H1 (cell line): ENCODE data around the gene AMER2.

Source experiments
- BACH1 ChIP-seq: IDR thresholded peaks from 2 replicates; pipeline ENCODE4 v1.6.1; 2012; ENCODE audit warnings: low read length, improper control_type of control experiment
- CBX8 ChIP-seq: fragments of 300-800, 300-1000 bp; sonication (generic); IDR thresholded peaks from 2 replicates; pipeline ENCODE4 v1.7.1; 2016; ENCODE audit warnings: low read depth, low read length, borderline replicate concordance
- EZH2 ChIP-seq: fragments of 200-600 bp; sonication (generic); IDR thresholded peaks from 2 replicates; pipeline ENCODE4 v1.7.1; 2012; ENCODE audit warnings: low read depth, mild to moderate bottlenecking, moderate library complexity, low read length, inconsistent platforms; ENCODE audit not compliant: severe bottlenecking
- GABPA ChIP-seq: IDR thresholded peaks from 2 replicates; pipeline ENCODE4 v1.6.1; 2011; ENCODE audit warnings: mild to moderate bottlenecking, low read length, moderate library complexity, borderline replicate concordance; ENCODE audit not compliant: insufficient read depth
- NRF1 ChIP-seq: IDR thresholded peaks from 2 replicates; pipeline ENCODE4 v1.6.1; 2011; ENCODE audit warnings: mild to moderate bottlenecking, low read depth, low read length, improper control_type of control experiment
- POLR2A ChIP-seq, 2 experiments: IDR thresholded peaks; 1 replicate in 1 of 2; 2 replicates in 1 of 2; pipeline ENCODE4 v1.6.1; 2011; ENCODE audit warnings: low read depth in 2 of 2, low read length in 2 of 2, mild to moderate bottlenecking in 2 of 2; ENCODE audit errors: control extremely low read depth in 1 of 2
- POU5F1 ChIP-seq: IDR thresholded peaks from 2 replicates; pipeline ENCODE4 v1.6.1; 2011; ENCODE audit warnings: low read depth, mild to moderate bottlenecking, low read length, moderate library complexity
- RAD21 ChIP-seq, 2 experiments: IDR thresholded peaks in 1 of 2; conservative IDR thresholded peaks in 1 of 2; 2 replicates each; pipeline ENCODE4 v1.6.1; 2011; ENCODE audit warnings: low read depth in 2 of 2, low read length in 2 of 2, improper control_type of control experiment in 1 of 2, inconsistent platforms in 1 of 2, mild to moderate bottlenecking in 1 of 2, moderate library complexity in 1 of 2
- RNF2 ChIP-seq: fragments of 200-900, 300-1000 bp; sonication (generic); IDR thresholded peaks from 2 replicates; pipeline ENCODE4 v1.7.1; 2016; ENCODE audit warnings: borderline replicate concordance, low read depth, mild to moderate bottlenecking, antibody characterized with exemption, low read length; ENCODE audit not compliant: poor library complexity, severe bottlenecking; ENCODE audit errors: missing control alignments
- TF ChIP-seq, protein P1 (sequence below): IDR thresholded peaks from 2 replicates; pipeline ENCODE4 v1.6.1; 2012; ENCODE audit warnings: inconsistent platforms
- TF ChIP-seq, protein P2 (sequence below), 3 experiments: IDR thresholded peaks; 1 replicate in 2 of 3; 2 replicates in 1 of 3; pipeline versions ENCODE4 v1.5.1 to v1.6.1; 2011; ENCODE audit warnings: low read length in 3 of 3, mild to moderate bottlenecking in 3 of 3, inconsistent platforms in 2 of 3, low read depth in 1 of 3, moderate library complexity in 1 of 3; ENCODE audit not compliant: insufficient read depth in 1 of 3; ENCODE audit errors: control extremely low read depth in 1 of 3
- TF ChIP-seq, protein P3 (sequence below): IDR thresholded peaks from 2 replicates; pipeline ENCODE4 v1.6.1; 2011; ENCODE audit warnings: low read length, improper control_type of control experiment

DNA sequence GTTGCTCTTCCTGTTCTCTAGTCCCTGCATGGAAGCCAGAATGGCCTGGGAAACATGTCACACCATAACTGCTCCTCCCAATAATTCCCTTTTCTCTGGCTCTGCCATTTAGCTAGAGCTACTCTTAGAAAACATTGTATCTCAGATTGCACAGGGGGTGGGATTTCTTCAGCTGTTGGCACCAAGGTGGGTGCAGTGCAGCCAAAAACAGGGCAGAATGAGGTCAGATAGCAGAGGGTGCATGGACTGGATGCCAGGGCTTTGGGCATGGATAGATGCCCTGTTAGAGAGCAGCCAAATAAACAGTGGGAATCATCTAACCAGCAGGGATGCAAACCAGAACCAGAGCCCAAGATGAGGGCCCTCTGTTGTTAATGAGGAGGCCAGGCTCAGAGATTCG, 4.9 kb upstream of the AMER2 start:
- TF ChIP-seq, protein P1, sequence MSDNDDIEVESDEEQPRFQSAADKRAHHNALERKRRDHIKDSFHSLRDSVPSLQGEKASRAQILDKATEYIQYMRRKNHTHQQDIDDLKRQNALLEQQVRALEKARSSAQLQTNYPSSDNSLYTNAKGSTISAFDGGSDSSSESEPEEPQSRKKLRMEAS: no peak
- TF ChIP-seq RAD21 (IDR thresholded peaks at IDR 0.05 in 1 of 2, conservative IDR thresholded peaks at IDR 0.05 in 1 of 2; ENCODE audit: low read depth in 2 of 2, low read length in 2 of 2) (no peak), POU5F1 (no peak), EZH2 (no peak), GABPA (no peak), NRF1 (no peak), CBX8 (no peak), POLR2A (IDR thresholded peaks at IDR 0.05; ENCODE audit: control extremely low read depth in 1 of 2, low read depth in 2 of 2, low read length in 2 of 2) (no peak), RNF2 (no peak), BACH1 (no peak)
- TF ChIP-seq, protein P2, sequence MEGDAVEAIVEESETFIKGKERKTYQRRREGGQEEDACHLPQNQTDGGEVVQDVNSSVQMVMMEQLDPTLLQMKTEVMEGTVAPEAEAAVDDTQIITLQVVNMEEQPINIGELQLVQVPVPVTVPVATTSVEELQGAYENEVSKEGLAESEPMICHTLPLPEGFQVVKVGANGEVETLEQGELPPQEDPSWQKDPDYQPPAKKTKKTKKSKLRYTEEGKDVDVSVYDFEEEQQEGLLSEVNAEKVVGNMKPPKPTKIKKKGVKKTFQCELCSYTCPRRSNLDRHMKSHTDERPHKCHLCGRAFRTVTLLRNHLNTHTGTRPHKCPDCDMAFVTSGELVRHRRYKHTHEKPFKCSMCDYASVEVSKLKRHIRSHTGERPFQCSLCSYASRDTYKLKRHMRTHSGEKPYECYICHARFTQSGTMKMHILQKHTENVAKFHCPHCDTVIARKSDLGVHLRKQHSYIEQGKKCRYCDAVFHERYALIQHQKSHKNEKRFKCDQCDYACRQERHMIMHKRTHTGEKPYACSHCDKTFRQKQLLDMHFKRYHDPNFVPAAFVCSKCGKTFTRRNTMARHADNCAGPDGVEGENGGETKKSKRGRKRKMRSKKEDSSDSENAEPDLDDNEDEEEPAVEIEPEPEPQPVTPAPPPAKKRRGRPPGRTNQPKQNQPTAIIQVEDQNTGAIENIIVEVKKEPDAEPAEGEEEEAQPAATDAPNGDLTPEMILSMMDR (IDR thresholded peaks at IDR 0.05; ENCODE audit: control extremely low read depth in 1 of 3, insufficient read depth in 1 of 3, low read depth in 1 of 3, low read length in 3 of 3): no peak
- TF ChIP-seq, protein P3, sequence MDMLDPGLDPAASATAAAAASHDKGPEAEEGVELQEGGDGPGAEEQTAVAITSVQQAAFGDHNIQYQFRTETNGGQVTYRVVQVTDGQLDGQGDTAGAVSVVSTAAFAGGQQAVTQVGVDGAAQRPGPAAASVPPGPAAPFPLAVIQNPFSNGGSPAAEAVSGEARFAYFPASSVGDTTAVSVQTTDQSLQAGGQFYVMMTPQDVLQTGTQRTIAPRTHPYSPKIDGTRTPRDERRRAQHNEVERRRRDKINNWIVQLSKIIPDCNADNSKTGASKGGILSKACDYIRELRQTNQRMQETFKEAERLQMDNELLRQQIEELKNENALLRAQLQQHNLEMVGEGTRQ: no peak
